ENCODE data around the gene CDK14. TPM values are rescaled to one million over a fixed set of nuclear protein-coding genes. Genes with fewer than 3 reads are reported as not detected.

CDK14 gene
- polyA plus RNA-seq, 10 donors: 19.1 to 25.8 (median 21.8) TPM

DNA sequence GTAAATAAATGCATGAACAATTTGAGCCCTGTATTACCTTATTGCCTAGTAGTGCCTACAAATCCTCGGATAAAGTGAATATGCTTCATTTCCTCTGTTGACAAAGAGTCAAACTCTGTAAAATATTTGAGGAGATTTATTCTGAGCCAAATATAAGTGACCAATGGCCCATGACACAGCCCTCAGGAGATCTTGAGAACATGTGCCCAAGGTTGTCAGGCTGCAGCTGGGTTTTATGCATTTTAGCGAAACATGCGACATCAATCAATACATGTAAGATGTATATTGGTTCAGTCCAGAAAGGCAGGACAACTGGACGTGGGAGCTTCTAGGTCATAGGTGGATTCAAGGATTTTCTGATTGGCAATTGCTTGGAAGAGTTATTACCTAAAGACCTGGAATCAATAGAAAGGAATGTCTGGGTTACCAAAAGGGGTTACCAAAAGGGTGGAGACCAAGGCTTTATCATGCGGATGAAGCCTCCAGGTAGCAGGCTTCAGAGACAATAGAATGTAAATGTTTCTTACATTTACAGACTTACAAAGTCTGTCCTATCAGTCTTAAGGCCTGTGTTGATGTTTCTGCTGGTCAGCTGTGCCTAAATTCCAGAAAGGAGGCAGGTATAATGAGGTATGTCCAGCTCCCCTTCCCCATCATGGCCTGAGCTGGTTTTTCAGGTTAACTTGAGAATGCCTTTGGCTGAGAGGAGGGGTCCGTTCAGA lies 448.0 kb downstream of the CDK14 start:
- no peak for DNase-seq

GRCh38 chr7:91045606-91046005 lies 449.5 kb downstream of the CDK14 start:
- peak in 2 of 3 donors; percentile 41 to 67 for DNase-seq

DNA sequence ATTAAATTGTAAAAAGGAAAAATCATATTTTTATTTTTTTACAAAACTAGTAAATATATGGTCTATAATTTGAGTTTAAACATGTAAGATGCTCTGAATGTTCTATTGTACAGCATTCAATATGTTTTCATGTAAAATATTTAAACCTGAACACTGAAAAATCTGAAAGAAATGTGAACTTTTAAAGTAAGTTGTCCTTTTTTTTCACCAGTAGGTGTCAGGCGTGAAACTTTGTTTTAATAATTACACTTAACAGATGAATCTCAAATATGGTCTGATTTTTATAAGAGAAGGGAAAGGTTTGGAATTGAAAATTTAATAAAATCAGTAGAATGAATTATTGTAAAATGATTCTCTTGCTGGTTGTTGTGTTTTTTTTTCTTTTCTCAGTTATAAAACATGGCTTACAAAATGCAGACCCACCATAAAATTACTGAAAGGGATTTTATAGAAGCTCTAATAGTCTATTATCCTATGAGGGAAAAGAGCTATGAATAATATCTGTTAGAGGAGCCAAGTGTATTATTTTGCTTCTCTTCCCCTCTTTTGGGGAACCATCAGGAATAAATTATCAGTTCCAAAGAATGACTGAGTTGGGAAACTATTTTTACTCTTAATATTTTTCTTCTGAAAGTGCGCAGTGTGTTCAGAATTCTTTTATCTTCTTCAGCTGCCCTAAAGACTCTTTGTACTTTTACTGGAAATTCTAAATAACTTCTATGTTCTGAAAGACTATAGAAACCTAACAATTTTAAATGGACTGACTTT lies 450.4 kb downstream of the CDK14 start:
- peak; percentile 52 to 74 (median 70) for DNase-seq

DNA sequence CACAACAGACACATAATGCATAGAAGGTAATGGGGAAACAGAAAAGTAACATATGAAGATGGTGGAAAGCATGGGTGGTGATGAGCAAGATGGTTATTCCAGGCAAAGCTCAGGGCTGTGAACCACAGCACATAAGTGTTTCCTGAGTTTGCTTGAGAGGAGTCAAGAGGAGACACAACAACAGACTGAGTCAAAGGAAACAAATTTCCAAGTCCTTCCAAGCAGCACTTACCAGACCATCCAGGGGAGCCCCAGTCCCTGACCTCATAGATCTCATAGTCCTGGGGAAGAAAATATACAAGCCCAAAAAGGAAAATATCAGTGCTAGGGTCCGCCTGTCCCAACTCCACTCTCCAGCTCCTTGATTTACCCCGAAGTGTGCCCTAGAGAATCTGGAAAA lies 451.5 kb downstream of the CDK14 start:
- no peak for DNase-seq

DNA sequence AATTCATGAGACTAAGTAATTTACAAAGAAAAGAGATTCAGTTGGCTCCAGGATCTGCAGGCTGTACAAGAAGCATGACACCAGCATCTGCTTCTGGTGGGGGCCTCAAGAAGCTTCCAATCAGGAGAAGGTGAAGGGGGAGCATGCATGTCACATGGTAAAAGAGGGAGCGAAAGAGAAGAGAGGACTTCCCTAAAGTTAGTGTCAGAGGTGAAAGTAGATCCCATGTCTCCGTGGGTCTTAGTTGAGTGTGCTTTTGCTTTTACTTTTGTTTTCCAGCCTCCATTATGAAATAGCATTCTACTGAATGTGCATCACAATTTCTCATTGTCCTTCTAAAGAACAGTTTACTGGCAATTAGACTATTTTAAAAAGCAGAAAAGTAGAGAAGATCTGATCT lies 454.6 kb downstream of the CDK14 start:
- no peak for DNase-seq

GRCh38 chr7:91051966-91052365 lies 455.8 kb downstream of the CDK14 start:
- DNase-seq: no peak

DNA sequence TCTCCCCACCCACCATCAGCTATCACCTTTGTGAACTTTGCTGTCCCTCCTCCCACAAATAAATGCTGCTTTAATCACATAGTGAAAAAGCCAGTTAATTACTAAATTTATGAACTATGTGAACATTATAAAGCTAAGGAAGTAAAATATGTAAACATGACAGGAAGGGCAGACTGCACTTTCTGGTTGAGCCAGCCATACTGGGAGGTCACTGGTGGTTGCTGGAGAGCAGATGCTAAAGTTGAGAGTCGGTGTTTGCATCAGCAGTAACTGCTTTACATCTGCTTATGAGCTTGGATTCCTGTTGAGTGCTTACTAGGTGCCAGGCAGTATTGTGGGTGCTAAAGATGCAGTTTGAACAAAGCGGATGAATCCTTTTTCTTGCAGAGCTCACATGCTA lies 458.3 kb downstream of the CDK14 start:
- DNase-seq: no peak

- DNase-seq: no peak
Measured at GRCh38 chr7:91055219-91055618, 459.1 kb downstream of the CDK14 start.

- no peak for DNase-seq
Measured at GRCh38 chr7:91062713-91063112, 466.6 kb downstream of the CDK14 start.

DNA sequence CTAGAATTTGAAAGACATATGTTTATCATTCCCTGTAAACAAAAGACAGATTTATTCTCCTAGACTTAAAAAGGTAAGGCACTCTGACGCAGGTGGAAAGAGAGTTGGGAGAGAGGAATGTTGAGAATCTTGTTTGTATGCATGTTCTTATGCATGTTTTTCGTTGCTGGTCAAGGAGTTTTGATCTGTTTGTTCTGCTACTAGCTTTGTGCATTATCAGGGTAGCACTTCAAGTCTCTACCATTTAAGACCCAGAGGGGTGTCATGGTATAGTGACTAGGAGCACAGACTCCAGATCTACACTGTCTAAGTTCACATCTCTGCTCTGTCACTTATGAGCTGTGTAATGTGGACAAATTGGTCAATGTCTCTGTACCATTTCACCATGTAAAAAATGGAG lies 467.9 kb downstream of the CDK14 start:
- no peak for DNase-seq

DNA sequence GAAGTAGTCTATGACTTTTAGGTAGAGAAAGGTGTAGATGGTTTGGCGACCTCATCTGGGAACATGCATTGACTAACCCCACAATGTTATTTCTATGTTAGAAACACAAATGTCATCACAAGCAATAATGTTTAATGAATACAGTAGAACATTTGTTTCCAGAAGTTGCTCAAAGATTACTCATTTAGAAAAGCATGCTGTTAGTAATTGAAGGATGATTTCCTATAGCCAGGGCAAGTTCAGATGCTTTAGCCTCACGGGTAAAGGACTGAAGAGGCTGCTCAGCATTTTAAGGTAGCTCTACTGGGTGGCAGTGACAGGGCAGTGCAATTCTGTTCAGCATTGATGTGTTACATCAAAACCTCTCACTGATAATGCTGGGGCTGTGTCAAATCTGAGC lies 468.8 kb downstream of the CDK14 start:
- no peak for DNase-seq

GRCh38 chr7:91066627-91067026 lies 470.5 kb downstream of the CDK14 start:
- DNase-seq: no peak

DNA sequence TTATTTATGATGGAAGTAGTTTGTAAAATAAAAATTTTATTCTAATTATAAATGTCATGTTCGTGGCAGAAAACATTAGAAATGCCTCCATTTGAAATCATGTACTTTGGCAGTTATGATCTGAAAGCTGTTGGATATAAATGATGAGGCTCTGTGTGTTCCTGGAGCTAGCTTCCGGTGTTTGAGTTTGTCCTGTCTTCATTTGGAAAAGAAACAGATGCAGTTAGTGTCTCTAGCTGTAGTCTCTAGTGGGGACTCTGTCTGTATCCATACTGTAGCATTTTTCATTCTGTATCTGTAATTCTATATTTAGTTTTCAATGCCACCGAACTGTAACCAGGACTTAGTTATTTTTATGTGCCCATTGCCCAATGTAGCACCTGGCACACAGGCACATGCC lies 471.1 kb downstream of the CDK14 start:
- DNase-seq: no peak

DNA sequence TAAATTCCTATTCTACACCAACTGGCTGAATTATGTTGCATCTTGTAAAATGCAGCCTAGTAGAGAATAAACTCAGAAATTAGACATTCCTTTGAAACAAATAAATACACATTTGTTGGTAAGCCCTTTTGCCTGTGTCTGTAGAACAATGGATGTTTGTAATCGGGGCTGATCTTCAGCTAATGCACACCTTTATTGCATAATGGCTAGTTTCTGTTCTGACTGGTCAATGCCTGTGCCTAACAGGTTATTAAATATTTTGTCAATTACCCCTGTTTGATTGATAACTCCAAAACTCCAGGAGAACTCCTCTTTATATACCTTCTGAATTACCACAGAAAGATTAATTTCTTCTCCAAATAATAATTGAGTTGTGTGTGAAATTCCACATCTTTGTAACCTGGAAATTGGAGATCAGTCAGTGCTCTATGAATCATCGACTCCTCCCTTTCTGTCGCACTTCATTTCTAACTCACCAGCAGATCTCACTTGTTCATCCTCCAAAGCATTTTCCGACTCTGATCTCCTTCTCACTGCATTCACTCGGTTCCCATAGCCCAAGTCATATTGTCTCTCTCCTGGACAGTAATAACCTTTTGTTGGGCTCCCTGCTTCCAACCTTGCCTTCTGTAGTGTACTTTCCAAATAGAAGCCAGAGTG lies 472.1 kb downstream of the CDK14 start:
- no peak for DNase-seq

DNA sequence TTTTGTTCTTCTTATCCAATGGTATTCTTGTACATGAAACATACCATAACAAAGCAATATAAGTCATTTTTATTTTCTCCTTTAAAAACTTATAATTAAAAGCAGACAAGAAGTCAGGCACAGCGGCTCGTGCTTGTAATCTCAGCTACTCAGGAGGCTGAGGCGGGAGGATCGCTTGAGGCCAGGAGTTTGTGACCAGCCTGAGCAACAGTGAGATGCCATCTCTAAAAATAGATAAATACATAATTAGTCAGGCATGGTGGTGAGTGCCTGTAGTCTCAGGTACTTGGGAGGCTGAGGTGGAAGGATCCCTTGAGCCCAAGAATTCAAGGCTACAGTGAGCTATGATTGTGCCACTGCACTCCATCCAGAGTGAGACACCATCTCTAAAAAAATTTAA lies 473.0 kb downstream of the CDK14 start:
- DNase-seq: no peak

- peak in 1 of 3 donors; percentile 31 for DNase-seq
Measured at GRCh38 chr7:91079487-91079886, 483.4 kb downstream of the CDK14 start.

DNA sequence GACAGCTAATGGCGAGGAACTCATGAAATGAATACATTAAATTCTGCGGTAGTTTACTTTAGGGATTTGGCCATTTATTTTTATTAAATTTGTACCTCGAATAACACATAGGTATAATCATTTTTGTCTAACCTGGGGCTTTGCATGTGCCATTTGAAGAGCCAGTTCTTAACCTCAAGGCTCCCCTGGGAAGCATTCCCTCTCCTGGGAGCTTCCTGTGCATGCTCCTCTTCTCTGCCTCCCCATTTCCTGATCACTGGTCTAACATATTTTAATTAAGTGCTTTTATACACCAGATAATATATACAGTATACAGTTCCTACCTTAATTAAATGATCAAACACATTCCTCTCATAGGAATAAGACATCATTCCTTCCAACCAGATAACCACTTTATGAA lies 484.2 kb downstream of the CDK14 start:
- no peak for DNase-seq

DNA sequence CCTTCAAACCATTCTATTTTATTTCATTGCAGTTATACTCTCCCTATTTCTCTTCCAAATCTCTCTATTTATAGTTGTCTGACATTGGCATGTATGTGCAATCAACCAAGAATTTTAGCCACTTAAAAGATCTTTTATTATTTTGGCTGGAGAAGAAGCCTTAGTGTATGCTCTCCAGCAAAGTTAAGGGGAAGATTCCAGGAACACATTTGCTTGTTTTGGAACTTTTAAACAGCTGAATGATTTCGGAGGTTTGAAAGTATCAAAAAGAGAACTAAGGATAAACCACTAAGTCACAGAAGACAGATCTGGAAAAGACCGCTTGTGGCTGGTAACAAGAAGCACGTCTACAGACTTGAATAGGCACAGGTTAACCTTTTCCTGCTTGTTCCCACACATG lies 485.9 kb downstream of the CDK14 start:
- peak; percentile 47 to 68 (median 65) for DNase-seq

DNA sequence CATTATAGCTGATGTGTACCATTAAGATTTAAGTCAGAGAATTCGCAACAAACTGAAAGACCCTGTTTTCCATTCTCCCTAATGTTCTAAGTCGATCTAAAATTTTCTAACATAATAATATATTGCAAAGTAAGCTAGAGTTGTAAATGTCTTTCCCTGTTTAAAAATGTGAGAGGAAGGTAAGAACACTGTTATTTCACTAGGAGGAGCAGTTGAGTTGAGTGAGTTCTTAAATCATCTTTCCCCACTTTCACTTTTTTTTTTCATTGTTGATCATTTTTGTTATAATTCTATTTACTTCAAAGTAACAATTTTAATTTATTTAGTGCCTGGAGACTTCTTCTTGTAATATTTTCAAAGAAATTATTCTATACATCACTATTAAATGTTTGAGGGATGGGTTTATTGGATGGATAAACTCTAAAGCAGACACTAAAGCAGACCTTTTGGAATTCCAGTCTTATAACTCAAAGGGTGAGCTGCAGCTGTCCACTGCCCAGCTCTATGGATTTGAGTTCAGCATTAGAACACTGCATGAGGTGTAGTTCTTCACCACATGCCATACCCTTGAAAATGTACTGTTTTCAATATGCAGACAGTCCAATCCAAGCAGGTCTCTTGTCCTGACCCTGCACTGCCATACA lies 486.9 kb downstream of the CDK14 start:
- DNase-seq: peak; percentile 32 to 60 (median 41)

- DNase-seq: no peak
Measured at GRCh38 chr7:91083855-91084644, 487.9 kb downstream of the CDK14 start.

DNA sequence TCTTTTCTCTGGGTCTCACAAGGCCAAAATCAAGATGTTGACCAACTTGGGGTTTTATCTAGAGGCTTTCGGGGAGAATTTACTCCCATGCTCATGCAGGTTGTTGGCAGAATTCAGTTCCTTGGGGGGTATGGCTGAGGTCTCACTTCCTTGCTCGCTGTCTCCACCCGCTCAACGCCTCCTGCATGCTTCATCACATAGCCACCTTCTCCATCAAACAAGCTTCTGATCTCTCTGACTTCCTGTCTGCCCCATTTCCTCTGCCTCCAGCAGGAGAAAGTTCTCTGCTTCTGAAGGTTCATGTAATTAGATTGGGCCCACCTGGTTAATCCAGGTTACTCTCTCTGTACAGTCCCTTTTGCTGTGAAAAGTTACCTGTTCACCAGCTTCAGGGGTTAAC lies 489.1 kb downstream of the CDK14 start:
- no peak for DNase-seq

DNA sequence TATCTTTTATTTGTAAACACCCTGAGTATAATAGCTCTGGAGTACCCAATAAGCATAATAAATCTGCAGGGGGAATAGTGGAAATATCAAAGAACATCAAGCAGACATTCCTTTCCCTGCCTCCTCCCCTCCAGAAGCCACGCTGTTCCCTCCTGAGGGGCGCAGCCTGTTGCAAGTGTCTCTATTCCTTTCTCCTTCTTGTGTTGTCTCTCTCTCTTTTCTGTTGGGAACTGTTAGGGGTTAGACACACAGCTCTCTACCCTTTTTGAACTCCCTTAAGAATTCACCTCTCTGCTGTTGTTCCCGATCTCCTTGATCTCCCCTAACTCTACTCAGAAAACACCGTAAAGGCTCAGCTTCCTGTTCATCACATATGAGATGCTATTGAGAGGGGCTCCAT lies 490.1 kb downstream of the CDK14 start:
- DNase-seq: no peak
